Measurements from ENCODE around the gene FAR1.

Gene FAR1

DNA sequence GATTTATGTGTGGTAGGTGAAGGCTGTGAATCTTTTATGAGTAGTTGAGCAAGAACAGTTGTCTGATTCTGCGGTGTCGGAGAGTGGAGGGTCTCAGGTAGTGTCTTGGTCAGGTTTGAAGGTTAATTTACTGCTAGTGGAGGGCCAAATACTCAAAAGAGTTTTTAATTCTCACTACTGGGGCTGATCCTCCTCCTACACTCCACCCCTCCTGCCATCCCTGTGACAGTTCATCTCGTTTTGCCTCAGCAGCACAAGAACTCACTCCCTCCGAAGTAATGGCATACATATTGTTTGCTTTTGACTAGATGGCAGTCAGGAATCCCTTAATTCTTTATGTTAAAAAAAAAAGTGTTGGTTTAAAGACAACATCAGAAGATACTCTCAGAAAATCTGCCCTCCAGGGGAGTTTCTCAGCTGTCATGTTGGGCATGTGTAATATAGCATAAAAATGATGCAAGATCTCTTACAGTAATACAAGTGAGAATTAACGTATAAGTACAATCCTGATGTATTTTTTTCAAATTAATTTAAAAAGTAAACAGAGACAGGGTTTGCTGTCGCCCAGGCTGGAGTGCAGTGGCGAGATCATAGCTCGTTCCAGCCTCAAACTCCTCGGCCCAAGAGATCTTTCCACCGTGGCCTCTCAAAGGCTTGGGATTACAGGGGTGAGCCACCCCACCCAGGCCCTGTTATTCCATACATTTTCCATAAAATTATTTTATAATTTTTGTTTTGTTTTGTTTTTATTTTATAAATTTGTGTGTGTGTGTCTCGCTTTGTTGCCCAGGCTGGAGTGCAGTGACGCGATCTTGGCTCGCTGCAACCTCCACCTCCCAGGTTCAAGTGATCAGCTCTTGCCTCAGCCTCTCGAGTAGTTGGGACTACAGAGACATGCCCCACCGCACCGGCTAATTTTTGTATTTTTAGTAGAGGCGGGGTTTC, 1.3 kb downstream of the FAR1 start:
- DNase-seq, result no peak

DNA sequence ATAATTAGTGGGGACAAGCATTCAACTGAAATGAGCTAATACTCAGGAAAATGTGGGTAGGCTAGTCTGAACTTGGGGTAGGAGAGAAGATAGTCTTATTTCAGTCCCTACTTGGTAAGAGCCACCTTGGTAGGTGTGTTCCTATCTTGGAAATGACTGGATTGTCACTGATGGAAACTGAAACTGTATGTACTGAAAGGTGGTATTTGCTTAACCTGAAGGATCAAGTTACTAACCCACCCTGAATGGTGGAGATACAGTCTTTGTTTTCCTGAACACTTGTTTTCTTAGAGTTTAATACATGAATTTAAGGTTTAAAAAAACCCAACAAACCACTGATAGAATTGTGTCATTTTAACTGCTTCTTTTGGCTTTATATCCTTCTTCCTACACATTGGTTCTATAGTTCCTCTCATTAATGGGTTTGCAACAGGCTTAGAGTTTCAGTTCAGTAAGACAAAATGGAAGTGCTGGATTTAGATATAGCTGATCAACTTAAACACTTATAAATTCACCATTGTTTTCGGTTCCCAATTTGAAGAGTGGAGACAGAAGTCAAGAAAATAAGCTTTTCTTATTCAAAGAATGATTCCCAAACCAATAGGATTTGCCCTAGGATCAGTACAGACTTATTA, 4.2 kb downstream of the FAR1 start:
- no peak for DNase-seq

- no peak for DNase-seq
Observed at GRCh38 chr11:13674799-13675509, 6.5 kb downstream of the FAR1 start.

- DNase-seq, result no peak
Observed at GRCh38 chr11:13676576-13676975, 8.1 kb downstream of the FAR1 start.

- DNase-seq, result no peak
Observed at GRCh38 chr11:13679768-13680167, 11.3 kb downstream of the FAR1 start.

DNA sequence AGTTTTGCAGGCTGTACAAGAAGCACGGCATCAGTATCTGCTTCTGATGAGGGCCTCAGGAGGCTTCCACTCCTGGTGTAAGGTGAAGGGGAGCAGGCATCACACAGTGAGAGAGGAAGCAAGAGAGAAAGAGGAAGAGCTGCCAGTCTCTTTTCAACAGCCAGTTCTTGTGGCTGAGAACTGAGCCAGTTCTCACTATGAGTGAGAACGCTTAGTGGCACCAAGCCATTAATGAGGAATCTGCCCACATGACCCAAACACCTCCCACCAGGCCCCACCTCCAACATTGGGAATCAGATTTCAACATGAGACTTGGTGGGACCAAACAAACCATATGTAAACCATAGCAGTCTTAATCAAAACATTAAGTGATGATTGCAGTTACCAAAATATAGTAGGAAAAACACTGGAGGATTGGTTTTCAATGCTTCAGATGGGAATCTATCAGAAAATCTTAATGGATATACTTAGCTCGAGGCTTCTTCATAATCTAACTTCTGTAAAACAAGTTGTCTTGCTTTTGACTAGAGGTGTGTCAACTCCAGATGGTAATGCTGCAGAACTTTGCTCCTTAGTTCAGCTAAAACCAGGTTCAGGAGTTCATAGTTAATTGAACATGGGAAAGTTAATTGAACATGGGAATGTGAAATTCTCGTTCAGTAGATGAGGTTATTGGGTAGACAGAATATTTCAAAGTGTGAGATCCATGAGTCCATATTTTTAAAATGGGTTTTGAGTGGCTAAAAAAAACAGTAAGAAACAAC, 12.2 kb downstream of the FAR1 start:
- no peak for DNase-seq

DNA sequence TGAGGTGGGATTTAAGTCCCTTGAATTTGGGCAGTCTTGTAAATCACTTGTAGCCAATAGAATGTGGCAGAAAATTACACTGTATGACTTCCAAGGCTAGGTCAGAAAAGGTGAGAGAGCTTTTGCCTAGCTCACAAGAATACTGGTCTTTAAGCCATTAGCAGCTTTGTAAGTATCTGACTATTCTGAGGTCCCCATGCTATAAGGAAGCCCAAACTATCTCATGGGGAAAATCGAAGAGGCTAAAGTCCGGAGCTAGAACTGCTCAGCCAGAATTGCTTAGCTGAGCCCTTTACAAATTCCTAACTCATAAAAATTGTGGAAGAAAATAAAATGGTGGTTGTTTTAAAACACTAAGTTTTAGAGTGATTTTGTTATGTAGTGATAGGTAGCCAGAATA, 13.0 kb downstream of the FAR1 start:
- DNase-seq, result no peak

GRCh38 chr11:13682212-13682611, 13.7 kb downstream of the FAR1 start:
- no peak for DNase-seq

- no peak for DNase-seq
Observed at GRCh38 chr11:13685461-13686108, 17.1 kb downstream of the FAR1 start.

GRCh38 chr11:13686776-13687175, 18.3 kb downstream of the FAR1 start:
- DNase-seq, result no peak

DNA sequence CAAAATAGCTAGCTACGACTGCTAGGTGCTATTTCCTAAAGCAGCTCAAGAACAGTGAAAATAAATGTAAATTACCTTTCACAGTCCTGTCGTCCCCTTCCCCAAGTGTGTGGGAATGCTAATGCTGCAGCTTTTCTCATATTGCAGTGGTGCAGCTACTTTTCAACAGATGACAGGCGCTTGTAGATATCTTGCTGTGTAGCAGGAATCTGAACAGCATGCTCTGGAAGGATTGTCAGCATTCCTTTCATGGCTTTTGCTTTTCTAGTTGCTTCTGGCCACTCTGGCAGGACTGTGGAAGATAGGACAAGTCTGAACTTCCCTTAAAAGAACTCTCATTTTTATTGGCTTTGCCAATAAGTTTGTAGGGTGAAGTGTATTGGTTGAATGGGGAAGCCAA, 18.8 kb downstream of the FAR1 start:
- no peak for DNase-seq

- no peak for DNase-seq
Observed at GRCh38 chr11:13691286-13691899, 22.9 kb downstream of the FAR1 start.

DNA sequence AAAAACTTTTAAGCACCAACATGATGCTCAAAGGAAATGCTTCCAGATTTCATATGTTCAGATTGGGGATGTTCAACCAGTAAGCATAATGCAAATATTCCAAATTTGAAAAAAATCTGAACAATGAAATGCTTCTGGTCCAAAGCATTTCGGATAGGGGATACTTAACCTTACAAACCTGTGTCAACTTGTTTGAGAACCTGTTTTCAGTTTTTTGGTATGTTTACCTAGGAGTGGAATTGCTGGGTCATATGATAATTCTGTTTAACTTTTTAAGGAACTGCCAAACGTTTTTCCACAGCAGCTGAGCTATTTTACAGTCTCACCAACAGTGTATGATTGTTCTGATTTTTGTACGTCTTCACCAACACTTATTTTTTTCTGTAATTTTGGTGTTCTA, 23.7 kb downstream of the FAR1 start:
- no peak for DNase-seq

- no peak for DNase-seq
Observed at GRCh38 chr11:13694115-13694514, 25.6 kb downstream of the FAR1 start.

DNA sequence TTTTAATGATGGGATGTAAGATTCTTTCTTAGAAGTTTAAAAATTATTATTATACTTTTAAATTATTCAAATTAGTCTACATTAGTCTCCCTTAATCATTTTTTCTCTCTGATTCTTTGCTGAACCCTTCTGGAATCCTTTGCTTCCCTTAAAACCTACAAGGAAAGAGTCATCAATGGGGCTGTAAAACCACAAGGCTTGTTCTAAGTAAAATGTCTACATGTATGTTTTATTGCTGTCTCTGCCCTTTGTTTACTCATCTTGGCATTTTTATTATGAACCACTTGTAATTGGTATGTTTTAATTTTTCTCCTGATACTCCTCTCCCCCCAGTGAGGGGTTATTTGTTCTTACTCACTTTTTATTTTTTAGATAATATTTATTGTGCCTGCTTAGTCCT, 27.4 kb downstream of the FAR1 start:
- DNase-seq, result no peak

- no peak for DNase-seq
Observed at GRCh38 chr11:13697710-13698109, 29.2 kb downstream of the FAR1 start.

GRCh38 chr11:13698132-13698531, 29.7 kb downstream of the FAR1 start:
- DNase-seq, result no peak

DNA sequence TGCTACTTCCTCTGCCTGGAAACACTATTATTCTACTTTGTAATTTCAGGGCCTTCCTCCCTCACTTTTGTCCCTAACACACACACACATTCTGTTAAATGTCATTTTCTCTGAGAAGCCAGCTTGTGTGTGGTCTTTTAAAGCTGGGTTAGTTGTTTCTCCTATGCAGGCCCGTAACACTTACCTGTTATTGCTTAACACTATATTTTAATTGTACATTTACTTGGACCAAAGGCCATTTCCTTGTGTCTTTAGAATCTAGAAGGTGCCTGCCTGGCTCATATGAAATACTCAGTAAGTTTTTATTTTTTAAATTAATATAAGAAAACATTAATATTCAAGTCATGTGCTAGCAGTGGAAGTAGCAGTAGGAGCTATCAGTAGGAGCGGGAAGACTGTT, 30.6 kb downstream of the FAR1 start:
- DNase-seq, result no peak

- no peak for DNase-seq
Observed at GRCh38 chr11:13699870-13700269, 31.4 kb downstream of the FAR1 start.

GRCh38 chr11:13701506-13701905, 33.0 kb downstream of the FAR1 start:
- DNase-seq, result no peak

GRCh38 chr11:13702071-13702470, 33.6 kb downstream of the FAR1 start:
- no peak for DNase-seq

GRCh38 chr11:13705710-13706109, 37.2 kb downstream of the FAR1 start:
- DNase-seq, result no peak

Data from activated CD4-positive, CD25-positive, alpha-beta regulatory T cell (primary cell).